Measurements from ENCODE around the gene SECTM1. TPM values are rescaled to one million over a fixed set of nuclear protein-coding genes. Genes with fewer than 3 reads are reported as not detected.

Gene SECTM1
- total and polyA plus RNA-seq, 9 of the 15 experiments (the other 6 are each of a cell fraction or from before 2014, with no cell fraction given) = 0.11 to 0.46 (median 0.18) TPM; not detected in 6

GRCh38 chr17:82338858-82339633 lies 5.5 kb upstream of the SECTM1 start:
- DNase-seq (ENCODE audit: extremely low read depth in 1 of 4, low spot score in 3 of 4) = peak; percentile 76 to 89 (median 80)
- ChIA-PET CTCF (ENCODE audit: low intra/inter-chr PET ratio) (no interaction called here), POLR2A (interaction anchor here (0.6 to 1.1 kb wide), 4 partner anchors 25 to 550 kb away, joined by 4 to 6 read pairs (median 4); no protein-coding TSS in a partner anchor)
- H3K4me3 ChIP-seq = peak overlapping the region; percentile 13; the same call in 1 of the 2 replicates
- H3K27me3 ChIP-seq (ENCODE audit: control insufficient read depth in 2 of 2, insufficient read depth in 2 of 2, low read length in 2 of 2) = no peaks in the 10 kb centered on the region
- WGBS (ENCODE audit: insufficient coverage, low coverage, missing lambda C conversion rate) = 4% methylated on average over 29 of the region's 29 CpGs
- peaks cover 4% of the 10 kb centered on the region for H3K9me3 ChIP-seq (replicated peaks; ENCODE audit: control insufficient read depth, insufficient read depth, low read depth, low read length)
- in situ Hi-C loops (cut with MboI) = no loop called here
- intact Hi-C loops (cut with micrococcal nuclease) = loop anchor here (5.0 kb wide), 2 partner anchors 47 to 102 kb away; no protein-coding TSS in a partner anchor
- H4K20me1 ChIP-seq (replicated peaks; ENCODE audit: control insufficient read depth, insufficient read depth, low read length) = no peaks in the 10 kb centered on the region
- peak; percentile 88 for ATAC-seq
- H3K4me1 ChIP-seq (replicated peaks in 1 of 2; ENCODE audit: control insufficient read depth in 2 of 2, insufficient read depth in 2 of 2, low read length in 2 of 2) = peaks cover 40 to 74% of the 10 kb centered on the region in 2 experiments
- FAIRE-seq = peak; percentile 97
- no peaks in the 10 kb centered on the region; the same call in 2 of the 3 replicates for H3K79me2 ChIP-seq (ENCODE audit: control insufficient read depth, insufficient read depth, low read length)
- H3K27ac ChIP-seq (ENCODE audit: extremely low read depth, low read depth, low read length) = peak overlapping the region; percentile 87
- no TSS peak for BruUV-seq (replicated peaks)
- peak overlapping the region; percentile 72 to 80 for H3K9ac ChIP-seq (ENCODE audit: insufficient read depth in 1 of 2, low read depth in 2 of 2, low read length in 2 of 2)
- peak overlapping the region; percentile 81 for H2AFZ ChIP-seq (ENCODE audit: low read depth, low read length)
- H3K9me1 ChIP-seq (ENCODE audit: control insufficient read depth, insufficient read depth, low read length) = no peaks in the 10 kb centered on the region
- peak overlapping the region; percentile 75 for H3K4me2 ChIP-seq (ENCODE audit: insufficient read depth, low read length)
- H3K36me3 ChIP-seq (ENCODE audit: control insufficient read depth, insufficient read depth, low read length) = no peaks in the 10 kb centered on the region
- TF ChIP-seq PHB2 (IDR thresholded peaks at IDR 0.05; ENCODE audit: low read depth) (no peak), ZNF197 (CRISPR knock-in tag; IDR thresholded peaks at IDR 0.05; ENCODE audit: low read depth) (no peak), ID3 (CRISPR knock-in tag; IDR thresholded peaks at IDR 0.05) (no peak), ID3 (tag; IDR thresholded peaks at IDR 0.05) (peak; percentile 71), POLR3G (IDR thresholded peaks at IDR 0.05; ENCODE audit: extremely low read depth, insufficient read length, insufficient replicate concordance) (no peak), ZNF143 (CRISPR knock-in tag; IDR thresholded peaks at IDR 0.05) (no peak), TBP (optimal IDR thresholded peaks at IDR 0.05; ENCODE audit: low read depth, low read length) (peak; percentile 38), ZNF589 (CRISPR knock-in tag; IDR thresholded peaks at IDR 0.05; ENCODE audit: low read depth) (no peak), ZNF277 (CRISPR knock-in tag; IDR thresholded peaks at IDR 0.05; ENCODE audit: borderline replicate concordance) (no peak), RFX1 (IDR thresholded peaks at IDR 0.05) (no peak), ZNF639 (CRISPR knock-in tag; conservative IDR thresholded peaks at IDR 0.05 in 1 of 2, IDR thresholded peaks at IDR 0.05 in 1 of 2) (peak in 1 of 2 experiments; percentile 72; a peak in 1 of 4 replicates), RNF219 (CRISPR knock-in tag; IDR thresholded peaks at IDR 0.05) (no peak), GATAD2A (IDR thresholded peaks at IDR 0.05) (peak; percentile 45), LARP7 (IDR thresholded peaks at IDR 0.05) (no peak)
